Testis (tissue), 2 donors: ENCODE data around the gene MRPL20.

Experiments
- POLR2A ChIP-seq: fragments of 450-650 bp; IDR thresholded peaks from one replicate; pipeline ENCODE4 v1.6.1; 2017; ENCODE audit warnings: antibody characterized with exemption, mild to moderate bottlenecking, moderate library complexity
- TF ChIP-seq, protein P1 (sequence below), 3 experiments: fragments of 450-650 bp in 2 of 3; fragments of 200-600 bp in 1 of 3; sonication (generic) in 1 of 3; IDR thresholded peaks; one replicate each; pipeline ENCODE4 v1.5.1; 2016 to 2019; ENCODE audit warnings: antibody characterized with exemption in 3 of 3, mild to moderate bottlenecking in 2 of 3, moderate library complexity in 1 of 3

DNA sequence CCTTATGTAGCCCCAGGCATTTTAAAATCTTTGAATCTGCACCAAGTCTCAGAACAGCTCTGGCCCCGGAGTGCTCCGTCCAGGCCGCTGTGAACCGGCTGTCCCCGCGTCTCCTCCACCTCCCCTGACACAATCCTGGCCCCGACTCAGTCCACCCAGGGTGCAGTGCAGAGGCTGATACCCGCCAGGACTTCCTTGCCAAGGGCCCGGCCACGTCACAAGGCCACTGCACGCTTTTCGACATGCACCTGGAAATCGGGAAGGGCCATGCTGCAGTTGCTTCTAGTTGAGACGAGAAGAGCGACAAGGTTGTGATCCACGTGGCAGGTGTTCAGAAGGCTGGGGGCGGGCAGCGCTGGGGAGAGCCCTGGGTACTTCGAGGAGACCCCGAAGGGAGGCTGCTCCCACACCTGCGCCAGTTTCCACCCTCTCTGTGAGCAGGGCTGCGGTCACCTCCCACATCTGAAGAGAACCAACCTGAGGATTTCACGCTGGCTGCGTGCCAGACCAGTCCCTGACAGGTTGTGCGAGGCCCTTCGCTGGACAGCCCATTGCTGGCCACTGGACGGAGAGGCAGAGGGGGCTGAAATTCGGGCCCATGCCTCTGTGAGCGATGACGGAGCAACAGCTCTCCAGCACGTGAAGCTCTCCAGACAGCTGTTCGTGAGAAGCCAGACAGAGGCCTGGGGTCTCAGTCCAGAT is 35.1 kb upstream of the MRPL20 start:
- TF ChIP-seq, protein P1, sequence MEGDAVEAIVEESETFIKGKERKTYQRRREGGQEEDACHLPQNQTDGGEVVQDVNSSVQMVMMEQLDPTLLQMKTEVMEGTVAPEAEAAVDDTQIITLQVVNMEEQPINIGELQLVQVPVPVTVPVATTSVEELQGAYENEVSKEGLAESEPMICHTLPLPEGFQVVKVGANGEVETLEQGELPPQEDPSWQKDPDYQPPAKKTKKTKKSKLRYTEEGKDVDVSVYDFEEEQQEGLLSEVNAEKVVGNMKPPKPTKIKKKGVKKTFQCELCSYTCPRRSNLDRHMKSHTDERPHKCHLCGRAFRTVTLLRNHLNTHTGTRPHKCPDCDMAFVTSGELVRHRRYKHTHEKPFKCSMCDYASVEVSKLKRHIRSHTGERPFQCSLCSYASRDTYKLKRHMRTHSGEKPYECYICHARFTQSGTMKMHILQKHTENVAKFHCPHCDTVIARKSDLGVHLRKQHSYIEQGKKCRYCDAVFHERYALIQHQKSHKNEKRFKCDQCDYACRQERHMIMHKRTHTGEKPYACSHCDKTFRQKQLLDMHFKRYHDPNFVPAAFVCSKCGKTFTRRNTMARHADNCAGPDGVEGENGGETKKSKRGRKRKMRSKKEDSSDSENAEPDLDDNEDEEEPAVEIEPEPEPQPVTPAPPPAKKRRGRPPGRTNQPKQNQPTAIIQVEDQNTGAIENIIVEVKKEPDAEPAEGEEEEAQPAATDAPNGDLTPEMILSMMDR (IDR thresholded peaks at IDR 0.05) = no peak
- TF ChIP-seq POLR2A = no peak
